SK-N-MC (cell line): ENCODE data around the gene HNRNPCL1.

Experiments used
- DNase-seq: peaks from one replicate; pipeline ENCODE4 v3.0.0-alpha.2; 2011; ENCODE audit warnings: low read depth, low spot score
- H3K27ac ChIP-seq: fragments of 200-600 bp; sonication (generic); 2 replicates; pipeline ENCODE4 v1.5.1; 2016; ENCODE audit warnings: mixed run types
- H3K36me3 ChIP-seq: fragments of 200-600 bp; sonication (generic); 2 replicates; pipeline ENCODE4 v1.6.1; 2017; ENCODE audit warnings: antibody characterized with exemption, low read length, mixed read lengths; ENCODE audit not compliant: insufficient read depth
- H3K4me3 ChIP-seq: fragments of 200-600 bp; sonication (generic); 2 replicates; pipeline ENCODE4 v1.5.1; 2016
- H3K9ac ChIP-seq: fragments of 200-600 bp; sonication (generic); 2 replicates; pipeline ENCODE4 v1.8.0; 2017; ENCODE audit warnings: mixed run types, mixed read lengths; ENCODE audit not compliant: insufficient read length
- H3K9me3 ChIP-seq: fragments of 200-600 bp; sonication (generic); 2 replicates; pipeline ENCODE4 v1.6.1; 2017; ENCODE audit warnings: low read depth, mild to moderate bottlenecking, antibody characterized with exemption, low read length, moderate library complexity, mixed read lengths
- EZH2 ChIP-seq: fragments of 200-600 bp; sonication (generic); IDR thresholded peaks from one replicate; pipeline ENCODE4 v1.6.1; 2017; ENCODE audit warnings: antibody characterized with exemption
- FOXP2 ChIP-seq: optimal IDR thresholded peaks from 2 replicates; pipeline ENCODE3; 2011; ENCODE audit warnings: mild to moderate bottlenecking, moderate library complexity; ENCODE audit not compliant: insufficient read depth; ENCODE audit errors: extremely low read length, control extremely low read depth
- POLR2AphosphoS5 ChIP-seq: IDR thresholded peaks from 2 replicates; pipeline ENCODE4 v1.6.1; 2012; ENCODE audit warnings: mild to moderate bottlenecking, low read depth, low read length, borderline replicate concordance

The HNRNPCL1 gene

DNA sequence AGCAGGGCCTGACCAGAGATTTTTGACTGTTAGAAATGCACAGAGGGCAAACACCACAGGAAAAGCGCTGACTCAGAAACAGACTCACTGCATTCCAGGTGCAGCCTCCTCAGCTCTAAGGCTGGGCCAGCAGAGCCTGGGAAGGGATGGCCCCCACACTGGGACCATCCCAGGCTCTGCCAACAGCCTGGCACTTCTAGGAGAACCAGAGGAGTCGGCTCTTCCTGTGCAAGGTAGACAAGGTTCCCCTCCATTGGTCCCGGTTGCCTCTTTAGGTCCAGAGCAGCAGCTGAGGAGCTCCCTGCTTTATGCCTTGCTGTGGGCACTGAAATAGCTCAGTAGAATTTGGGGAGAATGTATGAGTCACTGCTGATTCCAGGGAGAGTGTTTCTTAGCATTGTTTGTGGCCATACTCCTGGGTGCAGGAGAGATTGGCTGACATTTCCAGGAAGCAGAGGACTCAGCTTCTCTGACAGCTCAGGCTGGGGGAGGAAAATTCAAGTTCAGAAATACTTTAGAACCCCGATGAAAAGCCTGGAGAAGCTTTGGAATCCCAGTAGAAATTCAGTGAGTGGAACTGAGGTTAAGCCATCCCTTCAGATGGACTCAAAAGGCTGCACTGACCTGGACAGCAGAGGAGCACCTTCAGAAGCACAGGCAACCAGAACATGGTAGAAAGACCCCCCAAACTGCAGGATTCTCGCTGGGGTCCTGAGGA lies 37.7 kb downstream of the HNRNPCL1 start:
- no peak overlapping the region for H3K27ac ChIP-seq
- no peaks in the 10 kb centered on the region for H3K9me3 ChIP-seq
- no peak for DNase-seq
- H3K4me3 ChIP-seq: no peak overlapping the region
- H3K36me3 ChIP-seq: no peaks in the 10 kb centered on the region
- TF ChIP-seq POLR2AphosphoS5 (no peak), FOXP2 (no peak), EZH2 (no peak)
- H3K9ac ChIP-seq: no peak overlapping the region

DNA sequence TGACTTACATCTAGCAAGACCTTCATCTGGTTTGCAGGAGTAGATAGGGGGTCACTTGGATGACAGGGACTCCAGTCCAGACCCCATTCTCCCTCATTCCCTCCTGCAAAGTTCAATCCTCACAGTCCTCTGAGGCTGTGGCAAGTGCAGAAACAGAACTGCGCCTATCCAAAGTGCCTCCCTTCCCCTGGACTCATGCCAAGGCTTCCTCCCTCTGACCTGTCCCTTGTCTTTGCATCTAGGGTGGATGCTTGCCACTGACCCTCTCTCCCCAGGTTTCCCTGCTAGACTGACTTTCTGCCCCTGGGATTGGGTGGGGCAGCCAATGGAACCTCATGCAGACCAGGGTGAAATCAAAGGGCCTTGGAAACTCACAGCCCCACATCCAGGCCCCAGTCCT lies 38.6 kb downstream of the HNRNPCL1 start:
- no peak for TF ChIP-seq EZH2
- no peak for TF ChIP-seq POLR2AphosphoS5
- TF ChIP-seq FOXP2: no peak
- Histone ChIP-seq H3K9me3 (no peaks in the 10 kb centered on the region), H3K4me3 (no peak overlapping the region), H3K27ac (no peak overlapping the region), H3K9ac (no peak overlapping the region), H3K36me3 (no peaks in the 10 kb centered on the region)
- no peak for DNase-seq

DNA sequence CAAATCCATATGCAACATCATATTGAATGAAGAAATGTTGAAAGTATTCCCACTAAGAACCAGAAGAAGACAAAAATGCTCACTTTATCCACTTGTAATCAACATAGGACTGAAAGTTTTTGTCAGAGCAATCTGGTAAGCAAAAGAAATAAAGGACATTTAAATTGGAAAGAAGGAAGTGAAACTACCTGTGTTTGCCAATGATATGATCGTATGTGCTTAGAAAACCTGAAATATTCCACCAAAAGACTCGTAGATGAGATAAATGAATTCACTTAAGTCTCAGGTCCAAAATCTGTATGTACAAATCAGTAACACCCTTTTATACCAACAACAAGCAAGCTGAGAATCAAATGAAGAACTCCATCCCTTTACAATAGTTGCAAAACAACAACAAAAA lies 48.8 kb downstream of the HNRNPCL1 start:
- no peak for DNase-seq
- Histone ChIP-seq H3K9me3 (no peaks in the 10 kb centered on the region), H3K36me3 (no peaks in the 10 kb centered on the region), H3K27ac (no peak overlapping the region), H3K4me3 (no peak overlapping the region), H3K9ac (no peak overlapping the region)
- TF ChIP-seq POLR2AphosphoS5 (no peak), FOXP2 (no peak), EZH2 (no peak)

DNA sequence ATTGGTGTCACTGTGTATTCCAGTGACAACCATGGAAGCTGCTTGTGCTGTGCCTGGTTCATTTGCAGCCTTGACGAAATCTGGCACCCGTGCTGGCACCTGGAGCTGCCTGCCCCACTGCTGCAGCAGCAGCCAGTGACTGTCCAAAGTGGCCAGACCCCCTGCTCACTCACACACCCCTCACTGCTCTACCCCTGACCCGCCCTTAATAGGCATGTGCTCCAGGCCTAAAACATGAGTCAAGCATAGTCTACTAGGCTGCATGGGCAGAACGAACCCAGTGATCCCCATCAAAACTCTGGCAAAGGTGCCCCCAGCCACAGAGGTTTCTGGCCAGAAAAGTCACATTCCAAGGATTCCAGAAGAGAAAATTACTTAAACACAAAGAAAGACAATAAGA lies 49.6 kb downstream of the HNRNPCL1 start:
- Histone ChIP-seq H3K9me3 (no peaks in the 10 kb centered on the region), H3K36me3 (no peaks in the 10 kb centered on the region), H3K4me3 (no peak overlapping the region), H3K27ac (no peak overlapping the region), H3K9ac (no peak overlapping the region)
- TF ChIP-seq POLR2AphosphoS5 (no peak), EZH2 (no peak), FOXP2 (no peak)
- no peak for DNase-seq
